NT2/D1 (cell line): ENCODE data around the gene NACA2.
"Not testable (repeated sequence)": the region's sequence is repeated elsewhere in the genome, so short reads cannot be mapped to it uniquely, and the experiment has no call there.

Source experiments
- DNase-seq: peaks from one replicate; pipeline ENCODE4 v3.0.0-alpha.2; 2011; ENCODE audit warnings: low read depth, low spot score
- H3K27me3 ChIP-seq: 2 replicates; pipeline ENCODE4 v1.6.0; 2011; ENCODE audit warnings: mild to moderate bottlenecking; ENCODE audit not compliant: insufficient read length, insufficient read depth
- H3K36me3 ChIP-seq: 2 replicates; pipeline ENCODE4 v1.6.1; 2011; ENCODE audit warnings: mild to moderate bottlenecking, low read length, mixed read lengths; ENCODE audit not compliant: insufficient read depth, insufficient read length
- H3K4me1 ChIP-seq: 2 replicates; pipeline ENCODE4 v1.5.1; 2011; ENCODE audit not compliant: insufficient read depth, insufficient read length
- H3K4me3 ChIP-seq: 2 replicates; pipeline ENCODE4 v1.5.1; 2011; ENCODE audit warnings: low read depth; ENCODE audit not compliant: insufficient read length
- H3K9ac ChIP-seq: 2 replicates; pipeline ENCODE4 v1.6.0; 2011; ENCODE audit warnings: low read depth; ENCODE audit not compliant: insufficient read length
- H3K9me3 ChIP-seq: 2 replicates; pipeline ENCODE4 v1.5.1; 2011; ENCODE audit warnings: mild to moderate bottlenecking, low read length; ENCODE audit not compliant: insufficient read depth
- SUZ12 ChIP-seq: IDR thresholded peaks from 2 replicates; pipeline ENCODE4 v1.6.1; 2011; ENCODE audit not compliant: insufficient read length, insufficient read depth; ENCODE audit errors: extremely low read depth
- YY1 ChIP-seq: IDR thresholded peaks from 2 replicates; pipeline ENCODE4 v1.6.1; 2011; ENCODE audit not compliant: insufficient read length, insufficient read depth
- ZNF274 ChIP-seq: IDR thresholded peaks from 2 replicates; pipeline ENCODE4 v1.6.1; 2011; ENCODE audit warnings: mild to moderate bottlenecking, low read depth, low read length

The NACA2 gene

GRCh38 chr17:61631800-61632199, 40.8 kb upstream of the NACA2 start:
- Histone ChIP-seq H3K4me3 (no peak overlapping the region), H3K9ac (no peak overlapping the region), H3K4me1 (no peaks in the 10 kb centered on the region), H3K27me3 (no peaks in the 10 kb centered on the region), H3K9me3 (no peaks in the 10 kb centered on the region), H3K36me3 (no peaks in the 10 kb centered on the region)
- DNase-seq, result no peak
- no peak for TF ChIP-seq ZNF274
- no peak for TF ChIP-seq YY1
- TF ChIP-seq SUZ12, result no peak

- not testable (repeated sequence) for DNase-seq, H3K4me3 ChIP-seq, H3K9ac ChIP-seq, H3K27me3 ChIP-seq, H3K4me1 ChIP-seq, H3K36me3 ChIP-seq, H3K9me3 ChIP-seq
Measured at GRCh38 chr17:61628158-61628557, 37.1 kb upstream of the NACA2 start.

- DNase-seq, result no peak
- TF ChIP-seq SUZ12 (no peak), YY1 (no peak), ZNF274 (no peak)
- Histone ChIP-seq H3K4me3 (no peak overlapping the region), H3K27me3 (no peaks in the 10 kb centered on the region), H3K4me1 (no peaks in the 10 kb centered on the region), H3K36me3 (no peaks in the 10 kb centered on the region), H3K9me3 (no peaks in the 10 kb centered on the region), H3K9ac (no peak overlapping the region)
Measured at GRCh38 chr17:61627658-61628057, 36.6 kb upstream of the NACA2 start.

- Histone ChIP-seq H3K9ac (no peak overlapping the region), H3K27me3 (no peaks in the 10 kb centered on the region), H3K9me3 (no peaks in the 10 kb centered on the region), H3K36me3 (no peaks in the 10 kb centered on the region), H3K4me1 (no peaks in the 10 kb centered on the region), H3K4me3 (no peak overlapping the region)
- TF ChIP-seq YY1 (no peak), ZNF274 (no peak), SUZ12 (no peak)
- DNase-seq, result no peak
Measured at GRCh38 chr17:61627125-61627524, 36.1 kb upstream of the NACA2 start.

- no peaks in the 10 kb centered on the region for H3K4me1 ChIP-seq
- H3K9me3 ChIP-seq, result peaks cover 4% of the 10 kb centered on the region; the same call in 1 of the 2 replicates
- H3K27me3 ChIP-seq, result no peaks in the 10 kb centered on the region
- no peak for DNase-seq
- H3K9ac ChIP-seq, result no peak overlapping the region
- TF ChIP-seq YY1, result no peak
- TF ChIP-seq ZNF274, result no peak
- TF ChIP-seq SUZ12, result no peak
- no peak overlapping the region for H3K4me3 ChIP-seq
- no peaks in the 10 kb centered on the region for H3K36me3 ChIP-seq
Measured at GRCh38 chr17:61625564-61625963, 34.5 kb upstream of the NACA2 start.

GRCh38 chr17:61624951-61625350, 33.9 kb upstream of the NACA2 start:
- Histone ChIP-seq H3K36me3 (no peaks in the 10 kb centered on the region), H3K4me1 (no peaks in the 10 kb centered on the region), H3K27me3 (no peaks in the 10 kb centered on the region), H3K9ac (no peak overlapping the region), H3K9me3 (peaks cover 9% of the 10 kb centered on the region), H3K4me3 (no peak overlapping the region)
- no peak for DNase-seq
- TF ChIP-seq YY1 (no peak), ZNF274 (no peak), SUZ12 (no peak)

GRCh38 chr17:61621317-61621716, 30.3 kb upstream of the NACA2 start:
- Histone ChIP-seq H3K4me1 (no peaks in the 10 kb centered on the region), H3K36me3 (no peaks in the 10 kb centered on the region), H3K9ac (no peak overlapping the region), H3K27me3 (no peaks in the 10 kb centered on the region), H3K9me3 (peaks cover 30% of the 10 kb centered on the region), H3K4me3 (no peak overlapping the region)
- DNase-seq, result no peak
- TF ChIP-seq YY1 (no peak), ZNF274 (no peak), SUZ12 (no peak)

- DNase-seq, result no peak
- Histone ChIP-seq H3K9me3 (peaks cover 30% of the 10 kb centered on the region), H3K9ac (no peak overlapping the region), H3K27me3 (no peaks in the 10 kb centered on the region), H3K4me3 (no peak overlapping the region), H3K4me1 (peaks cover 2% of the 10 kb centered on the region), H3K36me3 (no peaks in the 10 kb centered on the region)
- TF ChIP-seq YY1 (no peak), SUZ12 (no peak), ZNF274 (no peak)
Measured at GRCh38 chr17:61619953-61620352, 28.9 kb upstream of the NACA2 start.
